Kidney epithelial cell (primary cell): ENCODE data around the gene LATS1. TPM values are rescaled to one million over a fixed set of nuclear protein-coding genes. Genes with fewer than 3 reads are reported as not detected.
"Not testable (repeated sequence)": the region's sequence is repeated elsewhere in the genome, so short reads cannot be mapped to it uniquely, and the experiment has no call there.

Experiments
- DNase-seq: peaks from one replicate; pipeline ENCODE4 v3.0.0-alpha.2; 2010; ENCODE audit warnings: low read depth
- H3K27me3 ChIP-seq: 2 replicates; pipeline ENCODE4 v1.6.0; 2011; ENCODE audit warnings: low read length; ENCODE audit not compliant: control insufficient read depth, insufficient read depth
- H3K36me3 ChIP-seq: 2 replicates; pipeline ENCODE4 v1.5.1; 2011; ENCODE audit warnings: low read length; ENCODE audit not compliant: control insufficient read depth, insufficient read depth
- H3K4me3 ChIP-seq: 2 replicates; pipeline ENCODE4 v1.5.1; 2011; ENCODE audit warnings: low read depth, mild to moderate bottlenecking, control low read depth, low read length
- total RNA-seq: library from RNA; depleted of rRNA; stranded (reverse); fragments of >200 nt; gene quantifications from 2 replicates; pipeline ENCODE4 v1.2.3, GENCODE V29; 2015
- TF ChIP-seq, protein P1 (sequence below): IDR thresholded peaks from 2 replicates; pipeline ENCODE4 v1.5.1; 2011; ENCODE audit warnings: mild to moderate bottlenecking, moderate library complexity, low read length, control low read depth, inconsistent platforms; ENCODE audit not compliant: insufficient read depth, poor library complexity, severe bottlenecking

LATS1 gene
- total RNA-seq, 1 donor from 2014 or later, result 20.5 TPM

DNA sequence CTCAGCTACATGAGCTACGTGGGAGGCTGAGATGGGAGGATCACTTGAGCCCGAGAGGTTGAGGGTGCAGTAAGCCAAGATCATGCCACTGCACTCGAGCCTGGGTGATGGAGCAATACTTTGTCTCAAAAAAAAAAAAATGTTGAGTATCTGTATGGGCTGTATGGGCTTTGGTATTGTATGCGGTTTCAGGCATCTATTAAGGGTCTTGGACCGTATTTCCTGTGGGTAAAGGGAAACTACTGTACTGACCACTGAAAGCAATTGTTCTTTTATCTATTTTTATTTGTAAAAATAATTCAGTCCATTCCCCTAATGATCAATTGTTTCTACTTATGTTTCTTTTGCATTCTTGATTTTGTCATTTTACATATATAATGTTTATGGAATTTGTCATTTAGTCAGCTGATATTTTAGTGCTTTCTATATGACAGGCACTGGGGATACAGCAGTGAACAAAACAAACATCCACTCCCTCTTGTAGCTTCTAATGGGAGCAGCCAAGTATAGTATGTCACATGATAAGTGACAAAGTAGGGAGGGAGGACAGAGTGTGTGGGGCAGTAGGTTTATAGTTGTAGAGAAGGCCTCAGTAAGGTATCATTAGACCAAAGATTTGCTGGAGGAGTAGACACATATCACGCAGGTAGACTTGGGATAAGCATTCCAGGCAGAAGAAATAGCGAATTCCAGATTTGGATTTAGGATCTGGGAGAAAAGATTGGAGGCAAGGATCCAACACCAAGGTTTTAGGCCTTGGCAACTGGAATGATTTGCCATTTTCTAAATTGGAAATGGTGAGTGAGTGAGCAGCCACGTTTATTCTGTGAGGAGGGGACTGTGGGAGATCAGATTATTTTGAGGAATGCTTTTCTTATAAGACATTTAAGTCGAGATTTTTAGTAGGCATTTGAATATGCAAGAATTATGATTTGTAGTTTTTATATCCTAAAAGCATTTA, 37.7 kb upstream of the LATS1 start:
- TF ChIP-seq, protein P1, sequence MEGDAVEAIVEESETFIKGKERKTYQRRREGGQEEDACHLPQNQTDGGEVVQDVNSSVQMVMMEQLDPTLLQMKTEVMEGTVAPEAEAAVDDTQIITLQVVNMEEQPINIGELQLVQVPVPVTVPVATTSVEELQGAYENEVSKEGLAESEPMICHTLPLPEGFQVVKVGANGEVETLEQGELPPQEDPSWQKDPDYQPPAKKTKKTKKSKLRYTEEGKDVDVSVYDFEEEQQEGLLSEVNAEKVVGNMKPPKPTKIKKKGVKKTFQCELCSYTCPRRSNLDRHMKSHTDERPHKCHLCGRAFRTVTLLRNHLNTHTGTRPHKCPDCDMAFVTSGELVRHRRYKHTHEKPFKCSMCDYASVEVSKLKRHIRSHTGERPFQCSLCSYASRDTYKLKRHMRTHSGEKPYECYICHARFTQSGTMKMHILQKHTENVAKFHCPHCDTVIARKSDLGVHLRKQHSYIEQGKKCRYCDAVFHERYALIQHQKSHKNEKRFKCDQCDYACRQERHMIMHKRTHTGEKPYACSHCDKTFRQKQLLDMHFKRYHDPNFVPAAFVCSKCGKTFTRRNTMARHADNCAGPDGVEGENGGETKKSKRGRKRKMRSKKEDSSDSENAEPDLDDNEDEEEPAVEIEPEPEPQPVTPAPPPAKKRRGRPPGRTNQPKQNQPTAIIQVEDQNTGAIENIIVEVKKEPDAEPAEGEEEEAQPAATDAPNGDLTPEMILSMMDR, result no peak
- Histone ChIP-seq H3K4me3 (no peak overlapping the region), H3K36me3 (no peaks in the 10 kb centered on the region), H3K27me3 (no peaks in the 10 kb centered on the region)
- DNase-seq, result no peak

DNA sequence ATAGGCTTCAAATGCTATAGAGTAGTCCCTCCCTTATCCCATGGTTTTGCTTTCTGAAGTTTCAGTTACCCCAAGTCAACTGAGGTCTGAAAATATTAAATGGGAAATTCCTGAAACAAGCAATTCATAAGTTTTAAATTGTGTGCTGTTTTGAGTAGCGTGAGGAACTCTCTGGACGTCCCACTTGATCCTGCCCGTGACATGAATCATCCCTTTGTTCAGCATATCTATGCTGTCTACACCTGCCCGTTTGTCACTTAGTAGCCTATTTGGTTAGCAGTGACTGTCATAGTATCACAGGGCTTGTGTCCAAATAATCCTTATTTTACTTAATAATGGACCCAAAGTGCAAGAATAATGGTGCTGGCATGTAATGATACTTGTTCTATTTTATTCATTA, 36.6 kb upstream of the LATS1 start:
- TF ChIP-seq, protein P1, result no peak

DNA sequence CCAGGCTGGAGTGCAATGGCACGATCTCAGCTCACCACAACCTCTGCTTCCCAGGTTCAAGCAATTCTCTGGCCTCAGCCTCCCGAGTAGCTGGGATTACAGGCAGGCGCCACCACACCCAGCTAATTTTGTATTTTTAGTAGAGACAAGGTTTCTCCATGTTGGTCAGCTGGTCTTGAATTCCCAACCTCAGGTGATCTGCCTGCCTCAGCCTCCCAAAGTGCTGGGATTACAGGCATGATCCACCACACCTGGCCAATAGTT, 35.4 kb upstream of the LATS1 start:
- H3K36me3 ChIP-seq, DNase-seq, H3K4me3 ChIP-seq, H3K27me3 ChIP-seq: not testable (repeated sequence)

More for the DNA sequence above, 36.6 kb upstream of the LATS1 start:
- no peaks in the 10 kb centered on the region for H3K36me3 ChIP-seq
- DNase-seq, result no peak
- H3K4me3 ChIP-seq, result no peak overlapping the region
- no peaks in the 10 kb centered on the region for H3K27me3 ChIP-seq

DNA sequence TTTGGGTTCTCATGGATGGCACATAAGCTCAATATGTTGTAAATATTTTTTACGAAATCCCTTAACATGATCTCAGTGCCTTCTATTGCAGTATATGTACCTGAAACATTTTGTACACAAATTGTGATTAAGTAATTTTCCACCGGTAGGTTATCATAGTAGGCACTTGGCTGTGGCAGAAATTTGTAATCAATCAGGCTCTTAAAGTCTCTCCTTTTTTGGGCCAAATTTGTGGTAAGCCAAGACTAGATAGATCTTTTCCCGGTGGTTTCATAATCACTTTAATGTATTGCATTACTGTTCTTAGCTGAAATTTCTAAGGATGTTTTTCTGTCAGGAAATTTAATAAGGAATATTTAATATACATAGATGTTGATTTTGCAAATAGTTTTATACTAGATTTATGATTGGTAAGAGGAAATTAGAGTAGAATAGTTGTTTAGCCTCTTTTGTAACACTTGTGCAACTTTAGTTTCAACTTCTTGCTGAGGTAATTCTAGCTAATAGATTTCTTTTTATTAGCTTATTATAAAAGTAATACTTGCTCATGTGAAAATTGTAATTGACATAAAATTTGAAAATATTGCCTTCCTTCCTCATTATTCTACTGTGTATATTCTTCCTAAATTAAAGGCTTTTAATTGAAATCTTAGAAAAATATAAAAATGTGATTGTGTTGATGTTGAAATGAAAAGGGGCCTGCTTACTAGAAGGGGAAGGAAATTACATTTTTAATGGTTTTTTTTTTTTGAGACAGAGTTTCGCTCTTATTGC, 34.9 kb upstream of the LATS1 start:
- Histone ChIP-seq H3K36me3 (no peaks in the 10 kb centered on the region), H3K4me3 (no peak overlapping the region), H3K27me3 (no peaks in the 10 kb centered on the region)
- TF ChIP-seq, protein P1, result no peak
- no peak for DNase-seq

DNA sequence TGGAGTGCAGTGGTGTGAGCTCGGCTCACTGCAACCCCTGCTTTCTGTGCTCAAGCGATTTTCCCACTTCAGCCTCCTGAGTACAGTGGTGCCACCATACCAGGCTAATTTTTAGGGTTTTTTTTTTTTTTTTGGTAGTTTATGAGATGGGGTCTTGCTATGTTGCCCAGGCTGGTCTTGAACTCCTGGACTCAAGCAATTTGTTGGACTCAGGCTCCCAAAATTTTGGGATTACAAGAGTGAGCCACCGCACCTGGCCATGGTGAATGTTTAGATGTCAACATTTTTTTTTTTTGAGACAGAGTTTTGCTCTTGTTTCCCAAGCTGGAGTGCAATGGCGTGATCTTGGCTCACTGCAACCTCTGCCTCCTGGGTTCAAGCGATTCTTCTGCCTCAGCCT, 34.0 kb upstream of the LATS1 start:
- H3K36me3 ChIP-seq, H3K4me3 ChIP-seq, DNase-seq, H3K27me3 ChIP-seq: not testable (repeated sequence)

DNA sequence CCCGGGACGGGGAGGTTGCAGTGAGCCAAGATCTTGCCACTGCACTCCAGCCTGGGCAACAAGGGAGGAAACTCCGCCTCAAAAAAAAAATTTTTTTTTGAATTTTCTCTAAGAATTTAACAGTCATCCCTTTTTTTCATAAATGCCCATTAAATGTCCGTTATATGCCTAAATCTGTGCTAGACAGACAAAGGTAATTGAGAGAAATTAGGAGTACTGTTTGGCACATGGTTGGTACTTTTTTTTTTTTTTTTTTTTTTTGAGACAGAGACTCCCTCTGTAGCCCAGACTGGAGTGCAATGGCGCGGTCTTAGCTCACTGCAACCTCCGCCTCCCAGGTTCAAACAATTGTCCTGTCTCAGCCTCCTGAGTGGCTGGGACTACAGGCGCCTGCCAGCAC, 33.3 kb upstream of the LATS1 start:
- Histone ChIP-seq H3K4me3 (peak overlapping the region; percentile 100), H3K27me3 (no peaks in the 10 kb centered on the region), H3K36me3 (no peaks in the 10 kb centered on the region)
- TF ChIP-seq, protein P1, result no peak
- no peak for DNase-seq

DNA sequence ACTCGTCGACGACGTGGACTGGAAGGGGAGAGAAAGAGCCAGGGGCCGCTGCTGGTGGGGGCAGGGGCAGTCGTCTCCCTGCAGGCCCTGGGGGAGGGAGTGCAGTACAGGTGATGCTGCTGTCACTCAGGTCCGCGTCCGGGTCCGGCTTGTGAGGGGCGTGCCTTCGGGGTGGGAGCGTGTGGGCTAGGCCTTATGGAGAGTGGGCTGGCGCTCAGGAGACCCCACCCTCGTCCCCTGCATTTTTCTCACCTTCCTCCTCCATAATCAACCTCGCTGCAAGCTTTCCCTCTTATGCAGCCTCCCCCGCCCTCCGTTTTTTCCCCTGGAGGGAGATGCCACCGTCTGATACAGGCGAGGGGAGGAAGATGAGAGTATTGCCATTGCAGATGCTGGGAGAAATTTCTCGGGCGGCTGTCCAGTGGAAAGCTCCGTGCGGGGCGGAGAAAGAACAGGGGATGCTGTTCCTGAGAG, 32.3 kb upstream of the LATS1 start:
- Histone ChIP-seq H3K27me3 (no peaks in the 10 kb centered on the region), H3K4me3 (peak overlapping the region; percentile 100), H3K36me3 (no peaks in the 10 kb centered on the region)
- no peak for DNase-seq
- TF ChIP-seq, protein P1, result no peak
